NCI-H1417 (cell line): ENCODE data around the gene BIN1.

ENCODE experiments used
- DNase-seq, 3 experiments: peaks; one replicate each; lab custom pipeline; 2025; lab: John Stamatoyannopoulos, UW

Gene BIN1

GRCh38 chr2:127058246-127058953 lies 48.6 kb downstream of the BIN1 start:
- DNase-seq = no peak

GRCh38 chr2:127057371-127058245 lies 49.3 kb downstream of the BIN1 start:
- DNase-seq = no peak

- no peak for DNase-seq
Measured at GRCh38 chr2:127056631-127057370, 50.2 kb downstream of the BIN1 start.

- no peak for DNase-seq
Measured at GRCh38 chr2:127056086-127056485, 50.9 kb downstream of the BIN1 start.

- DNase-seq = no peak
Measured at GRCh38 chr2:127055786-127056076, 51.2 kb downstream of the BIN1 start.

GRCh38 chr2:127054996-127055785 lies 51.8 kb downstream of the BIN1 start:
- no peak for DNase-seq

- no peak for DNase-seq
Measured at GRCh38 chr2:127054604-127054930, 52.4 kb downstream of the BIN1 start.

GRCh38 chr2:127053731-127054603 lies 53.0 kb downstream of the BIN1 start:
- no peak for DNase-seq

GRCh38 chr2:127052771-127053691 lies 53.9 kb downstream of the BIN1 start:
- peak in 1 of 3 experiments; percentile 12 for DNase-seq

GRCh38 chr2:127052057-127052770 lies 54.7 kb downstream of the BIN1 start:
- no peak for DNase-seq

GRCh38 chr2:127051116-127052056 lies 55.6 kb downstream of the BIN1 start:
- DNase-seq = no peak

- DNase-seq = no peak
Measured at GRCh38 chr2:127050803-127051115, 56.2 kb downstream of the BIN1 start.

GRCh38 chr2:127049927-127050802 lies 56.8 kb downstream of the BIN1 start:
- peak; percentile 25 to 31 (median 26) for DNase-seq

- no peak for DNase-seq
Measured at GRCh38 chr2:127048969-127049897, 57.7 kb downstream of the BIN1 start.

GRCh38 chr2:127048618-127048935 lies 58.4 kb downstream of the BIN1 start:
- DNase-seq = no peak
